H9 (cell line): Measurements from ENCODE around the gene GNE. TPM values are rescaled to one million over a fixed set of nuclear protein-coding genes. Genes with fewer than 3 reads are reported as not detected.
"Not testable (repeated sequence)": the region's sequence is repeated elsewhere in the genome, so short reads cannot be mapped to it uniquely, and the experiment has no call there.

Experiments used
- DNase-seq: peaks from one replicate; pipeline ENCODE4 v3.0.0-alpha.2; 2017
- H2AFZ ChIP-seq: one replicate; pipeline ENCODE4 v1.6.1; 2013; ENCODE audit warnings: mild to moderate bottlenecking, low read length, control low read depth, moderate library complexity
- H2AK5ac ChIP-seq: 2 replicates; pipeline ENCODE4 v1.6.1; 2013; ENCODE audit warnings: low read length, control low read depth, mixed read lengths; ENCODE audit not compliant: insufficient read length
- H2BK120ac ChIP-seq: one replicate; pipeline ENCODE4 v1.6.1; 2013; ENCODE audit warnings: low read depth, mild to moderate bottlenecking, low read length, control low read depth, inconsistent platforms; ENCODE audit not compliant: poor library complexity, severe bottlenecking
- H2BK12ac ChIP-seq: 2 replicates; pipeline ENCODE4 v1.6.1; 2013; ENCODE audit warnings: low read length, control low read depth, mixed read lengths, low read depth; ENCODE audit not compliant: insufficient read length
- H2BK15ac ChIP-seq: 2 replicates; pipeline ENCODE4 v1.6.1; 2013; ENCODE audit warnings: low read depth, low read length, control low read depth
- H2BK20ac ChIP-seq: one replicate; pipeline ENCODE4 v1.6.1; 2013; ENCODE audit warnings: low read depth, mild to moderate bottlenecking, low read length, control low read depth, inconsistent platforms; ENCODE audit not compliant: poor library complexity, severe bottlenecking
- H2BK5ac ChIP-seq: 2 replicates; pipeline ENCODE4 v1.6.1; 2013; ENCODE audit warnings: low read length, control low read depth, mixed read lengths; ENCODE audit not compliant: insufficient read length
- H3K14ac ChIP-seq: 2 replicates; pipeline ENCODE4 v1.6.1; 2013; ENCODE audit warnings: low read length, control low read depth; ENCODE audit not compliant: insufficient read depth
- H3K18ac ChIP-seq: 2 replicates; pipeline ENCODE4 v1.6.1; 2013; ENCODE audit warnings: low read depth, mild to moderate bottlenecking, mixed read lengths, low read length, control low read depth; ENCODE audit not compliant: insufficient read length
- H3K23ac ChIP-seq: 2 replicates; pipeline ENCODE4 v1.6.1; 2013; ENCODE audit warnings: low read length, control low read depth, mixed read lengths, low read depth; ENCODE audit not compliant: insufficient read length
- H3K23me2 ChIP-seq: 2 replicates; pipeline ENCODE4 v1.6.1; 2013; ENCODE audit warnings: low read depth, mild to moderate bottlenecking, mixed read lengths, low read length, control low read depth; ENCODE audit not compliant: insufficient read length, poor library complexity, severe bottlenecking
- H3K27ac ChIP-seq: 2 replicates; pipeline ENCODE4 v1.5.1; 2013; ENCODE audit warnings: low read length, control low read depth, mixed read lengths, low read depth; ENCODE audit not compliant: insufficient read length
- H3K27me3 ChIP-seq: 2 replicates; pipeline ENCODE4 v1.6.1; 2013; ENCODE audit warnings: low read length, control low read depth, inconsistent platforms; ENCODE audit not compliant: insufficient read depth
- H3K4ac ChIP-seq: 2 replicates; pipeline ENCODE4 v1.6.1; 2013; ENCODE audit warnings: low read depth, mild to moderate bottlenecking, control low read depth, inconsistent platforms, low read length, moderate library complexity
- H3K4me1 ChIP-seq: 2 replicates; pipeline ENCODE4 v1.6.1; 2013; ENCODE audit warnings: low read length, control low read depth, inconsistent platforms; ENCODE audit not compliant: insufficient read depth
- H3K4me2 ChIP-seq: 2 replicates; pipeline ENCODE4 v1.6.1; 2013; ENCODE audit warnings: low read length, control low read depth, mixed read lengths; ENCODE audit not compliant: insufficient read length, insufficient read depth
- H3K56ac ChIP-seq: 2 replicates; pipeline ENCODE4 v1.6.1; 2013; ENCODE audit warnings: low read depth, mild to moderate bottlenecking, mixed read lengths, low read length, control low read depth; ENCODE audit not compliant: insufficient read length
- H3K79me1 ChIP-seq: 2 replicates; pipeline ENCODE4 v1.6.1; 2013; ENCODE audit warnings: low read depth, mild to moderate bottlenecking, moderate library complexity, low read length, control low read depth, inconsistent platforms; ENCODE audit not compliant: insufficient read depth, poor library complexity, severe bottlenecking
- H3K79me2 ChIP-seq: 2 replicates; pipeline ENCODE4 v1.6.1; 2013; ENCODE audit warnings: low read length, control low read depth, inconsistent platforms; ENCODE audit not compliant: insufficient read depth
- H3K9ac ChIP-seq: 2 replicates; pipeline ENCODE4 v1.6.1; 2013; ENCODE audit warnings: low read length, control low read depth, mixed read lengths; ENCODE audit not compliant: insufficient read length; ENCODE audit errors: extremely low read depth
- H3K9me3 ChIP-seq: one replicate; pipeline ENCODE4 v1.6.1; 2013; ENCODE audit warnings: low read depth, low read length, inconsistent platforms; ENCODE audit not compliant: control insufficient read depth
- H3T11ph ChIP-seq: one replicate; pipeline ENCODE4 v1.6.1; 2013; ENCODE audit warnings: mild to moderate bottlenecking, low read length, control low read depth, inconsistent platforms
- H4K20me1 ChIP-seq: one replicate; pipeline ENCODE4 v1.6.1; 2013; ENCODE audit not compliant: control insufficient read depth, insufficient read length, insufficient read depth
- H4K5ac ChIP-seq: 2 replicates; pipeline ENCODE4 v1.6.1; 2013; ENCODE audit warnings: low read depth, mild to moderate bottlenecking, mixed read lengths, low read length, control low read depth; ENCODE audit not compliant: insufficient read length
- H4K8ac ChIP-seq: replicated peaks from 2 replicates; pipeline ENCODE4 v1.6.1; 2013; ENCODE audit warnings: low read length, control low read depth, mixed read lengths, low read depth; ENCODE audit not compliant: insufficient read length
- H4K91ac ChIP-seq: 2 replicates; pipeline ENCODE4 v1.6.1; 2013; ENCODE audit warnings: low read depth, mild to moderate bottlenecking, moderate library complexity, mixed read lengths, low read length, control low read depth; ENCODE audit not compliant: insufficient read length
- H3K27ac Mint-ChIP-seq, 3 experiments: 2 replicates in 2 of 3; 3 replicates in 1 of 3; pipeline ENCODE4 v1.8.0; 2020 to 2021; ENCODE audit warnings: mixed read lengths in 3 of 3, mild to moderate bottlenecking in 1 of 3, moderate library complexity in 1 of 3
- H3K27me3 Mint-ChIP-seq: 2 replicates; pipeline ENCODE4 v1.8.0; 2021; ENCODE audit warnings: low read depth, mild to moderate bottlenecking, moderate library complexity, mixed read lengths
- H3K36me3 Mint-ChIP-seq, 3 experiments: 2 replicates in 2 of 3; 3 replicates in 1 of 3; pipeline ENCODE4 v1.8.0; 2020 to 2021; ENCODE audit warnings: low read depth in 3 of 3, mixed read lengths in 3 of 3; ENCODE audit not compliant: insufficient read depth in 1 of 3
- H3K4me1 Mint-ChIP-seq, 2 experiments: 2 replicates each; pipeline ENCODE4 v1.8.0; 2020; ENCODE audit warnings: mixed read lengths in 2 of 2
- H3K4me3 Mint-ChIP-seq, 2 experiments: 2 replicates in 1 of 2; 3 replicates in 1 of 2; pipeline ENCODE4 v1.8.0; 2020 to 2021; ENCODE audit warnings: mild to moderate bottlenecking in 2 of 2, mixed read lengths in 2 of 2, moderate library complexity in 1 of 2
- H3K9me3 Mint-ChIP-seq, 2 experiments: 2 replicates in 1 of 2; 3 replicates in 1 of 2; pipeline ENCODE4 v1.8.0; 2020; ENCODE audit warnings: mild to moderate bottlenecking in 2 of 2, mixed read lengths in 2 of 2, moderate library complexity in 1 of 2
- CTCF ChIP-seq: fragments of 200-600 bp; sonication (generic); conservative IDR thresholded peaks from 3 replicates; pipeline ENCODE4 v1.8.0; 2021; ENCODE audit warnings: antibody characterized with exemption, mild to moderate bottlenecking
- WGBS: extraction: QIAGEN DNeasy Blood & Tissue Kit; methylation state at CpG from one replicate; pipeline ENCODE4 v1.1.7; 2013; ENCODE audit warnings: missing lambda C conversion rate, low lambda C conversion rate, mixed read lengths; ENCODE audit not compliant: insufficient read length; ENCODE audit errors: extremely low coverage; 5-methylcytosine and 5-hydroxymethylcytosine counted together
- total RNA-seq: library from RNA; stranded (reverse); gene quantifications from 2 replicates; pipeline ENCODE4 v1.2.1, GENCODE V29; 2021

The GNE gene
- total RNA-seq, 1 experiment from 2014 or later: 6.3 TPM

GRCh38 chr9:36297798-36298197, 39.5 kb upstream of the GNE start:
- no peak overlapping the region for H3K14ac ChIP-seq
- H2BK12ac ChIP-seq: no peak overlapping the region
- no peaks in the 10 kb centered on the region for H3K79me1 ChIP-seq
- H3K18ac ChIP-seq: no peak overlapping the region
- H2AK5ac ChIP-seq: no peak overlapping the region
- H3K27ac ChIP-seq: no peak overlapping the region
- H3K56ac ChIP-seq: no peak overlapping the region
- no peaks in the 10 kb centered on the region for H3K79me2 ChIP-seq
- H2BK5ac ChIP-seq: no peak overlapping the region
- no peak overlapping the region for H4K91ac ChIP-seq
- H4K5ac ChIP-seq: no peak overlapping the region
- H3K27ac Mint-ChIP-seq: no peak overlapping the region
- no peak overlapping the region for H3K4me3 Mint-ChIP-seq
- H3K23ac ChIP-seq: no peak overlapping the region
- H3K36me3 Mint-ChIP-seq: no peaks in the 10 kb centered on the region
- no peak overlapping the region for H2AFZ ChIP-seq
- H2BK20ac ChIP-seq: no peak overlapping the region
- DNase-seq: no peak
- H3K9me3 Mint-ChIP-seq: no peaks in the 10 kb centered on the region
- no peak overlapping the region for H3K4ac ChIP-seq
- H3K27me3 Mint-ChIP-seq: no peaks in the 10 kb centered on the region
- H4K8ac ChIP-seq: no peak overlapping the region
- no peak for TF ChIP-seq CTCF
- peaks cover 10 to 12% of the 10 kb centered on the region in 2 experiments for H3K4me1 Mint-ChIP-seq
- no CpG with 5 or more reads among the region's 2 CpGs for WGBS
- no peaks in the 10 kb centered on the region for H3K9me3 ChIP-seq
- H3K23me2 ChIP-seq: no peaks in the 10 kb centered on the region
- no peaks in the 10 kb centered on the region for H4K20me1 ChIP-seq
- H3K4me1 ChIP-seq: no peaks in the 10 kb centered on the region
- no peak overlapping the region for H2BK15ac ChIP-seq
- no peak overlapping the region for H3K9ac ChIP-seq
- H3K27me3 ChIP-seq: no peaks in the 10 kb centered on the region
- H3T11ph ChIP-seq: no peak overlapping the region
- H3K4me2 ChIP-seq: no peak overlapping the region
- H2BK120ac ChIP-seq: no peak overlapping the region

DNA sequence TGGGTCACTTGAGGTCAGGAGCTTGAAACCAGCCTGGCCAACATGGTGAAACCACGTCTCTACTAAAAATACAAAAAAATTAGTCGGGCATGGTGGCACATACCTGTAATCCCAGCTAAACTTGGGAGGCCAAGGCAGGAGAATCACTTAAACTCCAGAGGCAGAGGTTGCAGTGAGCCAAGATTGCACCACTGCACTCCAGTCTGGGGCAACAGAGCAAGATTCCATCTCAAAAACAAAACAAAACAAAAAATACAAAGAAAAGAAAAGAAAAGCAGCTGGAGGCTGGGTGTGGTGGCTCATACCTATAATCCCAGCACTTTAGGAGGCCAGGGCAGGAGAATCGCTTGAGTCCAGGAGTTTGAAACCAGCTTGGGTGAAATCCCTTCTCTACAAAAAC, 36.7 kb upstream of the GNE start:
- H3K27me3 ChIP-seq, H3K14ac ChIP-seq, H2BK15ac ChIP-seq, H3K18ac ChIP-seq, H2BK120ac ChIP-seq, H3K27ac ChIP-seq, H3K36me3 Mint-ChIP-seq, H3K9me3 Mint-ChIP-seq, H4K8ac ChIP-seq, H3K27me3 Mint-ChIP-seq, H3K23ac ChIP-seq, H2BK20ac ChIP-seq, H3K79me2 ChIP-seq, H3K4me1 ChIP-seq, H2AK5ac ChIP-seq, H3K4me2 ChIP-seq, H3K56ac ChIP-seq, H4K91ac ChIP-seq, DNase-seq, H3T11ph ChIP-seq, H4K5ac ChIP-seq, H3K9me3 ChIP-seq, H3K23me2 ChIP-seq, H3K4ac ChIP-seq, H2AFZ ChIP-seq, H2BK5ac ChIP-seq, H3K9ac ChIP-seq, H3K4me3 Mint-ChIP-seq, H4K20me1 ChIP-seq, H3K79me1 ChIP-seq, H3K27ac Mint-ChIP-seq, H2BK12ac ChIP-seq: not testable (repeated sequence)
- H3K4me1 Mint-ChIP-seq: peaks cover 14 to 20% of the 10 kb centered on the region in 2 experiments
- WGBS: no CpG with 5 or more reads among the region's 3 CpGs
